Measurements from ENCODE around the gene TNXB.

GRCh38 chr6:32107406-32107805 lies 1.7 kb downstream of the TNXB start:
- TF ChIP-seq CTCF (IDR thresholded peaks at IDR 0.05) (no peak), POLR2A (IDR thresholded peaks at IDR 0.05) (no peak), EP300 (IDR thresholded peaks at IDR 0.05) (no peak), POLR2AphosphoS5 (IDR thresholded peaks at IDR 0.05) (no peak)
